SH-SY5Y (cell line): ENCODE data around the gene TMEM101.

Experiments used
- GATA2 ChIP-seq: IDR thresholded peaks from 2 replicates; pipeline ENCODE4 v1.6.1; 2011; ENCODE audit warnings: mild to moderate bottlenecking, low read depth, low read length
- GATA3 ChIP-seq: IDR thresholded peaks from 2 replicates; pipeline ENCODE4 v1.6.1; 2011; ENCODE audit warnings: low read depth, mild to moderate bottlenecking, low read length, moderate library complexity

DNA sequence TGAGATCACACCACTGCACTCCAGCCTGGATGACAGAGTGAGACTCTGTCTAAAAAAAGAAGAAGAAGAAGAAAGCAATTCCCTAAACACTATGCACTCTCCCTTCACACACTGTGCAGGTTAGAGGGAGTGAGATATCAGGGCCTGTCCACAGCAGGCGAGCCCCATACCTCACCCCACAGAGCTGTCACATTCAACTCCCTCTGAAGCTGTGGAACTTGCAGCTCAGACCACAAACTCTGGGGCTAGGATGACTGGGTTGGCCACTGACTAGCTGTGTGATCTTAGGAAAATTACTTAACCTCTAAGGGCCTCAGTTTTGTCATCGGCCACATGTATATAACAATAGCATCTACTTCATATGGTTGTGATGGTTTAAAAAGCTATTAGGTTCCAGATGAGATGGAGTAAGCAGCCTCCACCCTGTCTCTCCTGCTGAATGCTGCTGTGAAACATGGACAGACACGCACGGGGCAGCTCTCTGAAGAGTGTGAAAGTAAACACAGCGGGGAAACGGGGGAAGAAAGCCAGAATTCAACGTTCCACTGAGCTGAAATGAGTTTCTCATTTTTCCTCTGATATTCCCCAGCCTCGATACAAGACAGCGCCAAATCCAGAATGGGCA lies 47.4 kb downstream of the TMEM101 start:
- no peak for TF ChIP-seq GATA2
- no peak for TF ChIP-seq GATA3
